IgD-negative memory B cell (primary cell): ENCODE measurements around the gene CABLES2. TPM values are rescaled to one million over a fixed set of nuclear protein-coding genes. Genes with fewer than 3 reads are reported as not detected.

ENCODE experiments used
- H3K27ac Mint-ChIP-seq, 3 donors: one replicate each; pipeline ENCODE4 v1.8.0; 2020 to 2022; ENCODE audit warnings: mild to moderate bottlenecking in 3 of 3, mixed read lengths in 3 of 3, moderate library complexity in 1 of 3
- H3K27me3 Mint-ChIP-seq: one replicate; pipeline ENCODE4 v1.8.0; 2021; ENCODE audit warnings: mixed read lengths
- H3K36me3 Mint-ChIP-seq: one replicate; pipeline ENCODE4 v1.8.0; 2020; ENCODE audit warnings: mild to moderate bottlenecking, mixed read lengths
- H3K4me1 Mint-ChIP-seq, 3 donors: one replicate each; pipeline ENCODE4 v1.8.0; 2020 to 2022; ENCODE audit warnings: mixed read lengths in 3 of 3, mild to moderate bottlenecking in 1 of 3
- H3K4me3 Mint-ChIP-seq, 4 donors: one replicate each; pipeline ENCODE4 v1.8.0; 2020 to 2022; ENCODE audit warnings: mild to moderate bottlenecking in 4 of 4, mixed read lengths in 4 of 4, moderate library complexity in 3 of 4
- H3K9me3 Mint-ChIP-seq, 3 donors: one replicate each; pipeline ENCODE4 v1.8.0; 2020 to 2021; ENCODE audit warnings: mixed read lengths in 3 of 3, mild to moderate bottlenecking in 1 of 3
- polyA plus RNA-seq: library from polyadenylated mRNA; unstranded; fragments of 300-500 nt; fragmentation: Illumina TruSeq; gene quantifications from one replicate; pipeline ENCODE4 v1.2.3, GENCODE V29; 2021

CABLES2 gene
- polyA plus RNA-seq, 1 donor from 2014 or later, result 1.1 TPM

GRCh38 chr20:62445553-62446340 lies 38.7 kb upstream of the CABLES2 start:
- Mint-ChIP-seq H3K36me3 (no peaks in the 10 kb centered on the region), H3K4me3 (no peak overlapping the region), H3K9me3 (no peaks in the 10 kb centered on the region), H3K27ac (no peak overlapping the region), H3K4me1 (peaks cover 0 to 1% (median 0%) of the 10 kb centered on the region in 3 donors), H3K27me3 (peaks cover 17% of the 10 kb centered on the region)

- Mint-ChIP-seq H3K4me3 (no peak overlapping the region), H3K27ac (no peak overlapping the region), H3K36me3 (no peaks in the 10 kb centered on the region), H3K4me1 (peaks cover 0 to 1% (median 0%) of the 10 kb centered on the region in 3 donors), H3K9me3 (no peaks in the 10 kb centered on the region), H3K27me3 (peaks cover 16% of the 10 kb centered on the region)
Observed at GRCh38 chr20:62444286-62444685, 37.2 kb upstream of the CABLES2 start.

GRCh38 chr20:62441987-62442539 lies 35.0 kb upstream of the CABLES2 start:
- H3K27ac Mint-ChIP-seq, result no peak overlapping the region
- no peaks in the 10 kb centered on the region for H3K9me3 Mint-ChIP-seq
- H3K36me3 Mint-ChIP-seq, result no peaks in the 10 kb centered on the region
- H3K27me3 Mint-ChIP-seq, result peaks cover 14% of the 10 kb centered on the region
- no peak overlapping the region for H3K4me3 Mint-ChIP-seq
- peaks cover 0 to 1% (median 0%) of the 10 kb centered on the region in 3 donors for H3K4me1 Mint-ChIP-seq

GRCh38 chr20:62439218-62439617 lies 32.1 kb upstream of the CABLES2 start:
- no peak overlapping the region for H3K27ac Mint-ChIP-seq
- H3K4me1 Mint-ChIP-seq, result peaks cover 0 to 1% (median 0%) of the 10 kb centered on the region in 3 donors
- peaks cover 0 to 2% (median 0%) of the 10 kb centered on the region in 3 donors for H3K9me3 Mint-ChIP-seq
- H3K36me3 Mint-ChIP-seq, result no peaks in the 10 kb centered on the region
- peaks cover 26% of the 10 kb centered on the region for H3K27me3 Mint-ChIP-seq
- H3K4me3 Mint-ChIP-seq, result no peak overlapping the region

GRCh38 chr20:62437927-62438326 lies 30.8 kb upstream of the CABLES2 start:
- Mint-ChIP-seq H3K27me3 (peaks cover 28% of the 10 kb centered on the region), H3K9me3 (peaks cover 0 to 2% (median 0%) of the 10 kb centered on the region in 3 donors)

DNA sequence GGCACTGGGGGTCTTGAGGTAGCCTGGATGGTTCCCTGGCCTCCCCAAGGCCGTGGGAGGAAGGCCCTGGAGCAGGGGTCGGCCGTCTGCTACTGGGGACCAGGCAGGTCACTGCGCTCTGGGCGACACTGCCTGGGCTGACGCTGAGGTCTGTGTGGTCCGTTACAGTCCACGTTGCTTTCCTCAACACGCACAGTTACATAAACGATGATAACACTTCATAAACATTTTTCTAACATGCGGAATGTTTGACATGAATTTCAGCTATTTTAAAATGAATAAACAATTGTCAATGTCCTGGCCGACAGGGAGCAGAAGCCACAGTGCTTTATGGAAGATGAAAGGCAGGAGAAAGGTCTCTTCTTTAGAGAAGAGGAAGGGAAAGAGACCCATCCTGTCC lies 30.4 kb upstream of the CABLES2 start:
- no peak overlapping the region for H3K27ac Mint-ChIP-seq
- no peak overlapping the region for H3K4me3 Mint-ChIP-seq
- H3K9me3 Mint-ChIP-seq, result peaks cover 0 to 2% (median 0%) of the 10 kb centered on the region in 3 donors
- peaks cover 32% of the 10 kb centered on the region for H3K27me3 Mint-ChIP-seq
- no peaks in the 10 kb centered on the region for H3K36me3 Mint-ChIP-seq
- H3K4me1 Mint-ChIP-seq, result peaks cover 0 to 1% (median 0%) of the 10 kb centered on the region in 3 donors

More at GRCh38 chr20:62437927-62438326, 30.8 kb upstream of the CABLES2 start:
- Mint-ChIP-seq H3K27ac (no peak overlapping the region), H3K36me3 (no peaks in the 10 kb centered on the region), H3K4me3 (no peak overlapping the region), H3K4me1 (peaks cover 0 to 1% (median 0%) of the 10 kb centered on the region in 3 donors)

DNA sequence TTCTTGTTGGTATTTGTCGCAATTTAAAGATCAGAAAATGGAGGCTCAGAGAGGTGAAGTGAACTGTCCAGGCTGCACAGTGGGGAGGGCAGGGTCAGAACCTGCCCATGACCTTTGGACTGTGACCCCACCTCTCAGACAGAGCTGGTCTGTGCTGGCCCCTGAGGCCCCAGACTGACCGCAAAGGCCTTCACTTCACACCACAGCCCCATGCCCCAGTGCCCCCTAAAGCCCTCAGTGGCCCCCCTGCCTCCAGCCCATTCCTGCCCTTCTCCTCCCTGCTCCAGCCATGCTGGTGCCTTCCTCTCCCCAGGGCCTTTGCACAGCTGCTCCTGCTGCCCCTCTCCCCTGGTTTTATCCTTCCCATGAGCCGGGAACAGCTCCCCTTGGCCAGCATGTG lies 29.6 kb upstream of the CABLES2 start:
- H3K27ac Mint-ChIP-seq, result peak overlapping the region in 1 of 3 donors; percentile 43
- peaks cover 0 to 2% (median 0%) of the 10 kb centered on the region in 3 donors for H3K9me3 Mint-ChIP-seq
- no peaks in the 10 kb centered on the region for H3K4me1 Mint-ChIP-seq
- peaks cover 27% of the 10 kb centered on the region for H3K27me3 Mint-ChIP-seq
- no peak overlapping the region for H3K4me3 Mint-ChIP-seq
- no peaks in the 10 kb centered on the region for H3K36me3 Mint-ChIP-seq

- peaks cover 0 to 2% (median 0%) of the 10 kb centered on the region in 3 donors for H3K9me3 Mint-ChIP-seq
- no peak overlapping the region for H3K4me3 Mint-ChIP-seq
- no peak overlapping the region for H3K27ac Mint-ChIP-seq
- no peaks in the 10 kb centered on the region for H3K4me1 Mint-ChIP-seq
- peaks cover 32% of the 10 kb centered on the region for H3K27me3 Mint-ChIP-seq
- no peaks in the 10 kb centered on the region for H3K36me3 Mint-ChIP-seq
Observed at GRCh38 chr20:62433658-62434497, 26.8 kb upstream of the CABLES2 start.

DNA sequence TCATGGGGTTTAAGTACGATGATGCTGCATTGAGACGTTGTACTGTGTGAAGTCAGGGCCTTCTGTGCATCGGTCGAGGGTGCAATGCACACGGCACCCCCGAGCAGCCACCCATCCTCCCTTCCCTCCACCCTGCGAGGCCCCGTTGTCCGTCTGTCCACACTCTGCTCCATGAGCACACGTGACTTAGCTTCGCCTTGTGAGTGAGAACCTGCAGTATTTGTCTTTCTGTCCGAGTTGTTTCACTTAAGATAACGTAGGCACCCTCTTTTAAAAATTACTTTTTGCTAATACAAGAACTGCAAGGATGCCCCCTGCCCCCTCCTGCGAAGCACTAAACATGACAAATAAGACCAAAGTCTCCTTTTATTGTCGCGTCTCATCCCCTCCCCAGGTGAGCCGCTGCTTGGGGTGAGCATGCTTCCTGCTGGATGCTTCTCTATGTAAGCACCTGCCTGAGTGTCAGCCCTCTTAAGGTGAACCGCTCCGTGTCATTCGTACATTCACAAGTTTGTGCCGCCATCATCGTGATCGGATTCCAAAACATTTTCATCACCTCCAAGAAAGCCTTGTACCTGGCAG lies 23.9 kb upstream of the CABLES2 start:
- Mint-ChIP-seq H3K9me3 (peaks cover 0 to 2% (median 0%) of the 10 kb centered on the region in 3 donors), H3K27me3 (peaks cover 32% of the 10 kb centered on the region), H3K36me3 (no peaks in the 10 kb centered on the region), H3K4me3 (no peak overlapping the region), H3K4me1 (no peaks in the 10 kb centered on the region), H3K27ac (no peak overlapping the region)

DNA sequence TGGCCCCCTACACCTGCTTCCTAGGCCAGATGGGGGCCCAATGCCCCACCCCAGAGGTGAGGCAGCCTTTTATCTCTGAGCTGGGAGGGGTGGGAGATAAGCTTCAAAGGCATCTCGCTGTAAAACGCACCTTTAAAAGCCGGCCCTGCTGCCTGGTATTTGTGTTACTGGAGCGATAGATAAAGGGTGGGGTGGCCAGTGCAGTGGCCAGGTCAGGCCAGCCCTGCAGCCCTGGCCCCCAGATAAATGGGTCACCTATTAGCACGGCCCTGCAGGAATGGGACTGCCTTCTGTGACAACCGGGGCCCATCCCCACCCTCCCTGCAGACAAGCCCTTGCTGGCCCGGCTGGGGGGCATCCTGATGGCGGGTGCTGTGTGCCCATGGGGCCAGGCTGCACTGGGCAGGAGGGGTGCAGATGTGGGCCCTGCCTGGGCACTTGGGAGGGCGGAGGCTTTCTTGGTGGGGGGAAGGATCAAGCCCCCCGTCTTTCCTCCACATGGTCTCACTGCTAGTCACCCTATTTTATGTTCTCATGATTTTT lies 23.3 kb upstream of the CABLES2 start:
- no peak overlapping the region for H3K27ac Mint-ChIP-seq
- H3K9me3 Mint-ChIP-seq, result no peaks in the 10 kb centered on the region
- peaks cover 26% of the 10 kb centered on the region for H3K27me3 Mint-ChIP-seq
- H3K4me3 Mint-ChIP-seq, result no peak overlapping the region
- H3K36me3 Mint-ChIP-seq, result no peaks in the 10 kb centered on the region
- no peaks in the 10 kb centered on the region for H3K4me1 Mint-ChIP-seq

DNA sequence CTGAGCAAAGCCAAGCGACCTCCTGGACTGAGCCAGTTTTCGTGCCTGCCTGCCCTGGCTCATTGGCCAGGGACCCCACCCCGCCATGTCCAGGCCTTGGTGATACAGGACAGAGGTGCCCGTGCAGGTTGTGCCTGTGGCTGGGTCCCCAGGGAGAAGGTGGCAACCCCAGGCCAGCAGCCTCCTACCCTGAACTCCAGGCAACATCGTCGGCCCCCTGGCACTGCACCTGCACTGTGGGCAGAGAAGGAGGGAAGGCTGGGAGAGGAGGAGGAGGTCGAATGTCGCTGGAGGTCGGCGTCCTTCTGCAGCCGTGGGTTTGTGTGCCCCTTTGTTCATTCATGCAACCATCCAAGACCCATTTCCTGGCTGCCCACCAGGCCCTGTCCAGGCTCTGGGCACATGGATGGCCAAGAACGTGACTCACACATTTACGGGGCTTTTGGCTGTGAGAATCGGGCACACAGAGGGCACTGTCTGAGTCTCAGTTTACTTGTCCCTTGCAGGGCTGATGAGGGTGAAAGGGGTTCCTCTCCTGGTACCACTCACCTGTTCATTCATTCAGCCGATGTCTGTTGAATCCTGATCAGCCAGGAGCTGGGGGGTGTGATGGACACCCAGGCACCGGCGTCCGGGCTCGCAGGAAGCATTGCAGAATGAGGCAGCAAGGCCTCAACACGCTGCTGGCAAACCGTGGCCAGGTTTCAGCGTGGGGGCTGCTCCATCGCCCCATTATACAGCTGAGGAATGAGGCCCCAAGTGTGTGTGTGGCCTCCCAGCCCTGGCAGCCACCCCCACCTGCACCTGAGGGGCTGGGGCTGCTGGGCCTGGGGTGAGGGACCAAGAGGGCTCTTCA lies 22.6 kb upstream of the CABLES2 start:
- no peaks in the 10 kb centered on the region for H3K36me3 Mint-ChIP-seq
- H3K27me3 Mint-ChIP-seq, result peaks cover 23% of the 10 kb centered on the region
- no peaks in the 10 kb centered on the region for H3K9me3 Mint-ChIP-seq
- no peaks in the 10 kb centered on the region for H3K4me1 Mint-ChIP-seq
- no peak overlapping the region for H3K27ac Mint-ChIP-seq
- H3K4me3 Mint-ChIP-seq, result no peak overlapping the region

DNA sequence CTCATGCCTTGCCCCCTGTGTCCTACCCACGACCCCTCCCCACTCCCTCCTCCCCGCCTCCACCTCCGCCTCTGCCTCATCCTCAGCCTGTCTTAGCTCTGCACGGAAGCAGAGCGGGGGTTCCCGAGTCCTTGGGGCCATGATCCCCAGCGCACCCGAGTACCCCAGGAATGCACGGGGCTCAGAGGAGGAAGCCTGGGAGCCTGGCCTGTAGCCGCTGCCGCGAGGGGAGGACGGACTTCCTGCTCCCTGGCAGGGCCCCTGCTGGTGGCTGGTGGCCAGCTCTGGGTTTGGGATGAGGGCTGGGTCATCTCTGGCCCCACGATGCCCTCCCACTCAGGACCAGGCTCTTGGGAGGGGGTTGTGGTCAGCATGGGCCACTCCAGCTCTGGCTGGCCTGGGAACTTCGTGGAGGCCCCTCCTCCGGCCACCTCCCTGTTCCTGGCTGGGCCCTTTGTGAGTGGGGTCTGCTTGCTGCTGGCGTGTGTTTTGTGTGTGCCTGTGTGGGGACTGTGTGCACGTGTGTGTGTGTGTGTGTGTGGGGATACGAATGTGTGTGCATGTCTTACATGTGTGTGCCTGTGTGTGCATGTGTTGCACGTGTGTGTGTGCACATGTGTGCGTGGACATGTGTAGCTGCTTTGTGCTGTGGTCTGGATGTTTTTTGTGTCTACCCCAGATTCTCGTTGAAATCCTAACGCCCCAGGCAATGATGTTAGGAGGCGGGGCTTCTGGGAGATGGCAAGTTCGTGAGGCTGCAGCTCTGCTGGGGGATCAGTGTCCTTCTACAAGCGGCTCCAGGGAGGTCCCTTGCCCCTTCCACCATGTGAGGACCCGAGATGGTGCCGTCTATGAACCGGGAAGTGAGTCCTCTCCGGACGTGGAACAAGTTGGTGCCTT lies 21.6 kb upstream of the CABLES2 start:
- Mint-ChIP-seq H3K4me1 (no peaks in the 10 kb centered on the region), H3K36me3 (no peaks in the 10 kb centered on the region), H3K9me3 (no peaks in the 10 kb centered on the region), H3K27me3 (peaks cover 14% of the 10 kb centered on the region), H3K4me3 (no peak overlapping the region), H3K27ac (no peak overlapping the region)

DNA sequence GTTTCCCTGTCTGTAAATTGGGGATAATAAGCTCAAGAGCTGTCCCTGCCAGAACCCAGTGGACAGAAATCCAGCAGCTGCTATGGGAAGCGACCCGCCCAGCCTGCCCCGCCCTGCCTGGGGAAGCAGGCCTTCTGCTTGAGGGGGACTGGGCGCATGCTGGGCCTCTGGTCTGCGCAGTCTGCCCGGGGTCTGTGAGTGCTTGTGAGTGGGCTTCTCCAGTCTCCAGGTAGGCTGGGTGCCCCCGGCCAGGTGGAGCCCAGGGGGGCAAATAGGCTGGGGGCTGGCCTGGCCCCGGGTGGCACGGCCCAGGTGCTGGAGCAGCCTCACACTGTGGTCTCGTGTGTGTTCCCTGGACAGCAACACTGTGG lies 20.9 kb upstream of the CABLES2 start:
- Mint-ChIP-seq H3K27ac (no peak overlapping the region), H3K9me3 (no peaks in the 10 kb centered on the region), H3K4me1 (no peaks in the 10 kb centered on the region), H3K36me3 (no peaks in the 10 kb centered on the region), H3K4me3 (no peak overlapping the region), H3K27me3 (peaks cover 16% of the 10 kb centered on the region)
